Measurements from ENCODE around the gene NAPSA. TPM values are rescaled to one million over a fixed set of nuclear protein-coding genes. Genes with fewer than 3 reads are reported as not detected.

NAPSA gene
- total and polyA plus RNA-seq, 2 of the 8 experiments (the other 6 are each of a cell fraction or from before 2014, with no cell fraction given), result 0.71 to 0.73 TPM

GRCh38 chr19:50399368-50399745 is 33.9 kb upstream of the NAPSA start (continued):
- TF ChIP-seq CHD7 (IDR thresholded peaks at IDR 0.05; ENCODE audit: insufficient replicate concordance, low read length) (no peak), KDM1A (IDR thresholded peaks at IDR 0.05; ENCODE audit: borderline replicate concordance, low read length) (no peak), TAF7 (optimal IDR thresholded peaks at IDR 0.05; ENCODE audit: borderline replicate concordance, low read depth, low read length) (no peak), ATF2 (IDR thresholded peaks at IDR 0.05; ENCODE audit: low read length) (no peak), MAFK (IDR thresholded peaks at IDR 0.05; ENCODE audit: low read depth, low read length) (no peak)

All from H1 (cell line).